Panc1 (cell line): ENCODE measurements around the gene LENG8. TPM values are rescaled to one million over a fixed set of nuclear protein-coding genes. Genes with fewer than 3 reads are reported as not detected.
A peak's percentile ranks its signal among the peaks of the same experiment; 100 is the strongest.

Experiments
- ATAC-seq: fragments of 200-7000 bp; cut with Tn5 transposase; 2 replicates; pipeline ENCODE4 v1.9.1; 2020; ENCODE audit warnings: mild to moderate bottlenecking, moderate library complexity
- BruUV-seq: library from RNA; stranded (reverse); fragments of 400-500 nt; replicated peaks from 2 replicates; lab custom pipeline; 2021; lab: Mats Ljungman, UMichigan
- CTCF ChIA-PET: fragments of 300-600 bp; sonication (Branson Sonifier 250); formaldehyde crosslinking; loops from one replicate; lab custom pipeline; 2022; ENCODE audit warnings: antibody characterized with exemption; lab: Charles Lee
- POLR2A ChIA-PET: fragments of 300-600 bp; sonication (Branson Sonifier 250); formaldehyde crosslinking; loops from one replicate; lab custom pipeline; 2022; ENCODE audit warnings: antibody characterized with exemption; lab: Charles Lee
- DNase-seq: peaks from one replicate; pipeline ENCODE4 v3.0.0-alpha.2; 2010; ENCODE audit warnings: low read depth, low spot score
- H3K27ac ChIP-seq: 2 replicates; pipeline ENCODE4 v1.5.1; 2011; ENCODE audit warnings: mild to moderate bottlenecking, low read length, inconsistent platforms
- H3K27me3 ChIP-seq: fragments of 200-500 bp; sonication (Bioruptor generic); 2 replicates; pipeline ENCODE4 v1.6.0; 2014; ENCODE audit warnings: low read length, inconsistent platforms; ENCODE audit not compliant: control insufficient read depth, insufficient read depth
- H3K36me3 ChIP-seq: fragments of 200-500 bp; sonication (Bioruptor generic); 2 replicates; pipeline ENCODE4 v1.5.1; 2014; ENCODE audit warnings: inconsistent platforms, mild to moderate bottlenecking, low read length, moderate library complexity; ENCODE audit not compliant: control insufficient read depth, insufficient read depth
- H3K4me1 ChIP-seq: 2 replicates; pipeline ENCODE4 v1.5.1; 2011; ENCODE audit warnings: inconsistent platforms, mild to moderate bottlenecking, low read length, moderate library complexity; ENCODE audit not compliant: control insufficient read depth, insufficient read depth
- H3K4me3 ChIP-seq, 2 experiments: 2 replicates each; pipeline ENCODE4 v1.5.1; 2011 to 2012; ENCODE audit warnings: low read depth in 2 of 2, low read length in 2 of 2, mild to moderate bottlenecking in 2 of 2, inconsistent platforms in 1 of 2, moderate library complexity in 1 of 2
- H3K9me3 ChIP-seq: fragments of 200-500 bp; sonication (Bioruptor generic); 2 replicates; pipeline ENCODE4 v1.5.1; 2014; ENCODE audit warnings: low read depth, mild to moderate bottlenecking, inconsistent platforms, low read length, moderate library complexity; ENCODE audit not compliant: control insufficient read depth, insufficient read depth
- CTCF ChIP-seq: fragments of 450-650 bp; IDR thresholded peaks from 2 replicates; pipeline ENCODE4 v1.5.1; 2017; ENCODE audit warnings: mild to moderate bottlenecking
- POLR2AphosphoS5 ChIP-seq: IDR thresholded peaks from 2 replicates; pipeline ENCODE4 v1.6.1; 2012; ENCODE audit warnings: mild to moderate bottlenecking, low read depth, low read length, moderate library complexity
- SIN3A ChIP-seq: IDR thresholded peaks from 2 replicates; pipeline ENCODE4 v1.6.1; 2012; ENCODE audit warnings: low read depth, mild to moderate bottlenecking, low read length, moderate library complexity, borderline replicate concordance; ENCODE audit not compliant: insufficient read depth
- TCF7L2 ChIP-seq: IDR thresholded peaks from 2 replicates; pipeline ENCODE4 v1.6.1; 2011; ENCODE audit warnings: mild to moderate bottlenecking, low read depth, low read length, inconsistent platforms
- in situ Hi-C: cut with HindIII; loops from 2 replicates; pipeline ENCODE4 v1.10.0; 2016; ENCODE audit warnings: low sequenced_read_pairs, low pct_unique_long_range_greater_than_20kb
- intact Hi-C: fragments of 100-400 bp; cut with micrococcal nuclease; formaldehyde crosslinking; loops from one replicate; pipeline ENCODE4 v1.10.0; 2022; ENCODE audit not compliant: unreplicated experiment
- total RNA-seq: library from RNA; stranded (reverse); gene quantifications from one replicate; pipeline ENCODE4 v1.2.1, GENCODE V29; 2021; ENCODE audit not compliant: unreplicated experiment
- TF ChIP-seq, protein P1 (sequence below), 2 experiments: IDR thresholded peaks; 2 replicates each; pipeline ENCODE4 v1.6.1; 2011 to 2012; ENCODE audit warnings: low read depth in 2 of 2, control low read depth in 1 of 2, low read length in 1 of 2, mild to moderate bottlenecking in 1 of 2, moderate library complexity in 1 of 2; ENCODE audit not compliant: insufficient read depth in 1 of 2

LENG8 gene
- total RNA-seq, 1 experiment from 2014 or later: 268 TPM

- Histone ChIP-seq H3K27ac (no peak overlapping the region), H3K9me3 (no peaks in the 10 kb centered on the region), H3K27me3 (no peaks in the 10 kb centered on the region), H3K36me3 (no peaks in the 10 kb centered on the region), H3K4me3 (no peak overlapping the region), H3K4me1 (peaks cover 5% of the 10 kb centered on the region; the same call in 1 of the 2 replicates)
- no peak for TF ChIP-seq POLR2AphosphoS5
- TF ChIP-seq CTCF: no peak
- TF ChIP-seq TCF7L2: no peak
- TF ChIP-seq SIN3A: no peak
- TF ChIP-seq, protein P1, sequence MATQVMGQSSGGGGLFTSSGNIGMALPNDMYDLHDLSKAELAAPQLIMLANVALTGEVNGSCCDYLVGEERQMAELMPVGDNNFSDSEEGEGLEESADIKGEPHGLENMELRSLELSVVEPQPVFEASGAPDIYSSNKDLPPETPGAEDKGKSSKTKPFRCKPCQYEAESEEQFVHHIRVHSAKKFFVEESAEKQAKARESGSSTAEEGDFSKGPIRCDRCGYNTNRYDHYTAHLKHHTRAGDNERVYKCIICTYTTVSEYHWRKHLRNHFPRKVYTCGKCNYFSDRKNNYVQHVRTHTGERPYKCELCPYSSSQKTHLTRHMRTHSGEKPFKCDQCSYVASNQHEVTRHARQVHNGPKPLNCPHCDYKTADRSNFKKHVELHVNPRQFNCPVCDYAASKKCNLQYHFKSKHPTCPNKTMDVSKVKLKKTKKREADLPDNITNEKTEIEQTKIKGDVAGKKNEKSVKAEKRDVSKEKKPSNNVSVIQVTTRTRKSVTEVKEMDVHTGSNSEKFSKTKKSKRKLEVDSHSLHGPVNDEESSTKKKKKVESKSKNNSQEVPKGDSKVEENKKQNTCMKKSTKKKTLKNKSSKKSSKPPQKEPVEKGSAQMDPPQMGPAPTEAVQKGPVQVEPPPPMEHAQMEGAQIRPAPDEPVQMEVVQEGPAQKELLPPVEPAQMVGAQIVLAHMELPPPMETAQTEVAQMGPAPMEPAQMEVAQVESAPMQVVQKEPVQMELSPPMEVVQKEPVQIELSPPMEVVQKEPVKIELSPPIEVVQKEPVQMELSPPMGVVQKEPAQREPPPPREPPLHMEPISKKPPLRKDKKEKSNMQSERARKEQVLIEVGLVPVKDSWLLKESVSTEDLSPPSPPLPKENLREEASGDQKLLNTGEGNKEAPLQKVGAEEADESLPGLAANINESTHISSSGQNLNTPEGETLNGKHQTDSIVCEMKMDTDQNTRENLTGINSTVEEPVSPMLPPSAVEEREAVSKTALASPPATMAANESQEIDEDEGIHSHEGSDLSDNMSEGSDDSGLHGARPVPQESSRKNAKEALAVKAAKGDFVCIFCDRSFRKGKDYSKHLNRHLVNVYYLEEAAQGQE (IDR thresholded peaks at IDR 0.05; ENCODE audit: insufficient read depth in 1 of 2, low read depth in 2 of 2, low read length in 1 of 2): no peak
- peak; percentile 75 for ATAC-seq
- BruUV-seq: no TSS peak
- no peak for DNase-seq
- intact Hi-C loops: no loop called here
- CTCF ChIA-PET: interaction anchor here (0.5 to 1.0 kb wide), 2 partner anchors 47 to 200 kb away, joined by 5 to 9 read pairs; no protein-coding TSS in a partner anchor
- in situ Hi-C loops: no loop called here
- POLR2A ChIA-PET: no interaction called here
Measured at GRCh38 chr19:54477650-54478049, 28.7 kb downstream of the LENG8 start.

DNA sequence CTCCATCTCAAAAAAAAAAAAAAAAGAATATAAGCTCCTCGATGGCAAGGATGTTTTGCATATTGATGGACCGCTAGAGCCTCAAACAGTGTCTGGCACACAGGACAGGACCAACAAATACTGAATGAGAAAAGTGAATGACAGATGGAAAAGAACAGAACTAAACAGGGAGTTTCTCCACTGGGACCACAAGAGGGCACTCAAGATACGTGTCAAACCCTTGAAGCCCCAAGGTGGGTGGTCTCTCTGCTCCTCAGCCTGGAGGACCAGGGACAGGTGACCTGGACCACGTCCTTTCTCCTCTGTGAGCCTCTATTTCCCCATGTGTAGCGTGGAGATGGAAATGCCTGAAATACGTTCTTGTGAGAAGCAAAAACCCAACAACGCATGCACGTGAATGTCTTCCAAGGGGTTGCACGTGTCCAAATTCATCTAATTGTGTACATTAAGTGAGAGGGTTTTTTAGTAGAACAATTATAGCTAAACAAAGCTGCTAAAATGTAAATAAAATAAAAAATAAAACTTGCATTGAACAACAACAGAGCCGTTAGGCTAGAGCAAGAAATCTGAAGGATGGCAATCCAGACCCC, 29.8 kb downstream of the LENG8 start:
- CTCF ChIA-PET: interaction anchor here (0.6 to 0.7 kb wide), 2 partner anchors 53 to 94 kb away, joined by 3 to 4 read pairs; no protein-coding TSS in a partner anchor
- Histone ChIP-seq H3K27me3 (no peaks in the 10 kb centered on the region), H3K36me3 (no peaks in the 10 kb centered on the region), H3K27ac (no peak overlapping the region), H3K4me3 (no peak overlapping the region), H3K9me3 (no peaks in the 10 kb centered on the region), H3K4me1 (no peaks in the 10 kb centered on the region)
- intact Hi-C loops: no loop called here
- in situ Hi-C loops: no loop called here
- ATAC-seq: peak; percentile 40; the same call in 1 of the 2 replicates
- TF ChIP-seq, protein P1 (IDR thresholded peaks at IDR 0.05; ENCODE audit: insufficient read depth in 1 of 2, low read depth in 2 of 2, low read length in 1 of 2): no peak
- TF ChIP-seq CTCF: peak; percentile 94
- no peak for DNase-seq
- POLR2A ChIA-PET: no interaction called here
- no TSS peak for BruUV-seq
